Neural crest cell (in vitro differentiated cells): ENCODE data around the gene GALNT14. TPM values are rescaled to one million over a fixed set of nuclear protein-coding genes. Genes with fewer than 3 reads are reported as not detected.

Source experiments
- DNase-seq: peaks from one replicate; pipeline ENCODE4 v3.0.0; 2021; ENCODE audit warnings: low read depth, mixed read lengths, low spot score
- H3K27ac Mint-ChIP-seq: one replicate; pipeline ENCODE4 v1.8.0; 2021; ENCODE audit warnings: mild to moderate bottlenecking, mixed read lengths; ENCODE audit not compliant: unreplicated experiment
- H3K27me3 Mint-ChIP-seq: 2 replicates; pipeline ENCODE4 v1.8.0; 2021; ENCODE audit warnings: low read depth, mild to moderate bottlenecking, mixed read lengths
- H3K36me3 Mint-ChIP-seq: 2 replicates; pipeline ENCODE4 v1.8.0; 2021; ENCODE audit warnings: low read depth, mild to moderate bottlenecking, mixed read lengths
- H3K4me1 Mint-ChIP-seq: 2 replicates; pipeline ENCODE4 v1.8.0; 2021; ENCODE audit warnings: mixed read lengths
- H3K4me3 Mint-ChIP-seq: one replicate; pipeline ENCODE4 v1.8.0; 2021; ENCODE audit warnings: mild to moderate bottlenecking, mixed read lengths
- H3K9me3 Mint-ChIP-seq: 2 replicates; pipeline ENCODE4 v1.8.0; 2021; ENCODE audit warnings: mixed read lengths
- total RNA-seq: library from RNA; stranded (reverse); gene quantifications from 2 replicates; pipeline ENCODE4 v1.2.1, GENCODE V29; 2021
- TF ChIP-seq, protein P1 (sequence below): fragments of 200-600 bp; sonication (generic); conservative IDR thresholded peaks from 2 replicates; pipeline ENCODE4 v1.5.0; 2021; ENCODE audit warnings: antibody characterized with exemption, mild to moderate bottlenecking

Gene GALNT14
- total RNA-seq, 1 donor from 2014 or later: 1.5 TPM

DNA sequence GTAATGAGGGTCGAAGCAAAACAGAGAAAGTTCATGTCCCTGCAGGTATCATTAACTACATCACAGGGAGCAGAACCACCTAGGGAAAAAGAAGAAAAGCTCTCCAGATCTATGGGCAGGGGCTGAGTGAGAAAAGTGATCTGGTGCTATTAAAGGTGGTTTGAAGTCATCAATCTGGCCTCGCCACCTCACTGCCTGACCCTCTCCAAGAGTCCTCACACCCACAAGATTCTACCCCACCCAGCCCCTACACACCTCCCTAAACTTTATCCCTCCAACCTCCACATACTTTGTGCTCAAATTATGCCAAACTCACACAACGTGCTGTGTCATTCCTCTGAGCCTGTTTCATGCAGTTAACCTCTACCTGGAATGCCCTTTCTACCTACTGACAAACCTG is 2.2 kb downstream of the GALNT14 start:
- Mint-ChIP-seq H3K27ac (no peak overlapping the region), H3K27me3 (peaks cover 77% of the 10 kb centered on the region), H3K4me1 (peaks cover 6% of the 10 kb centered on the region), H3K4me3 (peak overlapping the region; percentile 39), H3K9me3 (no peaks in the 10 kb centered on the region), H3K36me3 (no peaks in the 10 kb centered on the region)
- DNase-seq: no peak
- TF ChIP-seq, protein P1, sequence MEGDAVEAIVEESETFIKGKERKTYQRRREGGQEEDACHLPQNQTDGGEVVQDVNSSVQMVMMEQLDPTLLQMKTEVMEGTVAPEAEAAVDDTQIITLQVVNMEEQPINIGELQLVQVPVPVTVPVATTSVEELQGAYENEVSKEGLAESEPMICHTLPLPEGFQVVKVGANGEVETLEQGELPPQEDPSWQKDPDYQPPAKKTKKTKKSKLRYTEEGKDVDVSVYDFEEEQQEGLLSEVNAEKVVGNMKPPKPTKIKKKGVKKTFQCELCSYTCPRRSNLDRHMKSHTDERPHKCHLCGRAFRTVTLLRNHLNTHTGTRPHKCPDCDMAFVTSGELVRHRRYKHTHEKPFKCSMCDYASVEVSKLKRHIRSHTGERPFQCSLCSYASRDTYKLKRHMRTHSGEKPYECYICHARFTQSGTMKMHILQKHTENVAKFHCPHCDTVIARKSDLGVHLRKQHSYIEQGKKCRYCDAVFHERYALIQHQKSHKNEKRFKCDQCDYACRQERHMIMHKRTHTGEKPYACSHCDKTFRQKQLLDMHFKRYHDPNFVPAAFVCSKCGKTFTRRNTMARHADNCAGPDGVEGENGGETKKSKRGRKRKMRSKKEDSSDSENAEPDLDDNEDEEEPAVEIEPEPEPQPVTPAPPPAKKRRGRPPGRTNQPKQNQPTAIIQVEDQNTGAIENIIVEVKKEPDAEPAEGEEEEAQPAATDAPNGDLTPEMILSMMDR: no peak

DNA sequence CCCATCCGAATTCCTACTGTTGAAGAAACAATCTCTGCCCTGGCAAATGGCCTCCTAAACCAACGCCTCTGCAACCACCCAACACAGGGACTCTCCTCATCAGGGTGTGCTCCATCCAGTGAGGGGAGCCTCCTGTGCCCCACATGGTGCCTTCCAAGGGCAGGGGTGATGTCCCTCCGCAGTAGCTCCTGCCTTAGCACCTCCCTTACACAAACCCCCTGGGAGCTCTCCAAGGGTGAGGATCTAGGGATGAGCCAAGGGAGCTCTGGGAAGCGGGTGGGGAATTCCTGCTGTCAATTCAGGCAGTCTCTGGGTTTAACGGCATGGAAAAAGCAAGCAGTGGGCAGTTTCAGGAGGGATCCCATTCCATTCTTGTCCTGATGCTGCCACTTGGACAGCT is 3.8 kb downstream of the GALNT14 start:
- Mint-ChIP-seq H3K27me3 (peaks cover 64% of the 10 kb centered on the region), H3K27ac (no peak overlapping the region), H3K4me1 (peaks cover 16% of the 10 kb centered on the region), H3K4me3 (no peak overlapping the region), H3K36me3 (no peaks in the 10 kb centered on the region), H3K9me3 (no peaks in the 10 kb centered on the region)
- TF ChIP-seq, protein P1: no peak
- no peak for DNase-seq

DNA sequence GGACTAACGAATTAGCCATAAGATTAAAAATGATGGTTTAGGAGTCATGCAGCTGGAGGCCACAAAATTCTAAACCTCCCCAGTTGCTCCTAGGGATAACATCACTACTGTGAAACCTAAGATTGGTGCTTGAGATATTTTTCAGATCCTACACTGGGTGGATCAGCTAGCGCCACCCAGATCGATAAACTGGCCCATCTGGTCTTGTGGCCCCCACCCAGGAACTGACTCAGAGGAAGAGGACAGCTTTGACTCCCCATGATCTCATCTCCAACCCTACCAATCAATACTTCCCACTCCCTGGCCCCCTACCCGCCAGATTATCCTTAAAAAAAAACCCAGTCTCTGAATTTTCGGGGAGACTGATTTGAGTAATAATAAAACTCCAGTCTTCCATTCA is 5.5 kb downstream of the GALNT14 start:
- H3K36me3 Mint-ChIP-seq: no peaks in the 10 kb centered on the region
- no peak for DNase-seq
- TF ChIP-seq, protein P1: no peak
- peaks cover 49% of the 10 kb centered on the region for H3K27me3 Mint-ChIP-seq
- no peak overlapping the region for H3K4me3 Mint-ChIP-seq
- peaks cover 16% of the 10 kb centered on the region for H3K4me1 Mint-ChIP-seq
- no peaks in the 10 kb centered on the region for H3K9me3 Mint-ChIP-seq
- H3K27ac Mint-ChIP-seq: no peak overlapping the region

DNA sequence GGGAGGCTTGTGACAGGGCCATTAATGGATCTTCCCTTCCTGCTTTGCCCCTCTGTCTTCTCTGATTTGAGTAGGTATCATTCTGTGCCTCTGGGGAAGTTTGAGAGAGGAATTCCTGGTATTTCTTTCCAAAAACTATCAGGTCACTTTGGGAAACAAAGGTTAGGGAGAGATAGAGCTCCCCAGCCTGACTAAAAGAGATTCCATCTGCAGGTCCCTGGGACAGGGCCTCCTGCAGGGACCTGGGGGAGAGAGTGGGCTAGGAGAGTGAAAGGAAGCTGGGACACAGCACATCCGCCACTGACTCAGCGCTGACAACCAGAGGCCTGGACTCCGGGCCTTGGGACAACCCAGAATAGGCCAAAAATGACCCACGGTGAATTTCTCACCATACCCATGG is 6.4 kb downstream of the GALNT14 start:
- no peaks in the 10 kb centered on the region for H3K36me3 Mint-ChIP-seq
- no peak for DNase-seq
- H3K27me3 Mint-ChIP-seq: peaks cover 41% of the 10 kb centered on the region
- H3K27ac Mint-ChIP-seq: no peak overlapping the region
- TF ChIP-seq, protein P1: no peak
- no peak overlapping the region for H3K4me3 Mint-ChIP-seq
- no peaks in the 10 kb centered on the region for H3K9me3 Mint-ChIP-seq
- H3K4me1 Mint-ChIP-seq: peaks cover 13% of the 10 kb centered on the region

DNA sequence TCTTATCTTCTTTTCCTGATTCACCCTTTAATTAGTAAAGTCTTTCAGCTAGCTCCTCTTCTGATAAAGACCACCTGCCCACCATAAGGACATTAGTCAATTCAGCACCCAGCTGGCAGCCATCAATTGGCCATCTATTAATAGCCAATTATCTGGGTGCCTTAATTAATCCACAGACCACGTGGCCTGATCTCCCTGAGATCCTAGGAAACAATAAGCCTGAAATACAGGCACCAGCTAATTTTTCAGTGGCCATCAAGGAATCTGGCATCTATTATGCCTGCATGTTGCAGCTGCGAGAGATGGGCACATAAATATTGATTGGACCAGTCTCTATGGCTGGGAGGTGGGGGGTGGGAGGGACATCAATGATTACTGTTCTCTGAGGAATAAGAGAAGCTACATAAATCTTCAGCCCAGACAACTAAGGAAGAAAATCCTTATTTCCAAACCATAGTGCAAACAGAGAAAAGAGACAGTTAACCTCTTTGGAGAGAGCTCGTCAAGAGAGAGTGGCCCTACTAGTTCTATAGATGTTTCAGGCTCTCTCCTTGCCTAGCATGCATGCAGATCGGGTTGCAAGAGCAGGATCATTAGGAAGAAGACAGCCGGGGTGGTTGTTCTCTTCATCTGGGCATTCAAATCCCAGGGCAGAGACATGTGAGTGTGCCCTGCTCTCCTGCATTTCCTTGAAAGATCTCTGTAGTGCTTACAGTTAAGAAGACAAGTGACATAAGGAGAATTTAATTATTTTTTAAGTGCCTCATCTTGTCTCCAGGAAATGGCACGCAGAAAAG is 8.7 kb downstream of the GALNT14 start:
- Mint-ChIP-seq H3K4me3 (no peak overlapping the region), H3K9me3 (no peaks in the 10 kb centered on the region), H3K27me3 (peaks cover 31% of the 10 kb centered on the region), H3K36me3 (no peaks in the 10 kb centered on the region), H3K27ac (no peak overlapping the region), H3K4me1 (peaks cover 10% of the 10 kb centered on the region)
- TF ChIP-seq, protein P1: no peak
- no peak for DNase-seq
